Adipocyte (in vitro differentiated cells): ENCODE results near the gene ZDHHC24.

Experiments used
- DNase-seq: peaks from one replicate; pipeline ENCODE4 v3.0.0-alpha.2; 2015; ENCODE audit warnings: low read depth
- H3K27me3 ChIP-seq: replicated peaks from 2 replicates; pipeline ENCODE4 v1.7.0; 2013; ENCODE audit warnings: mild to moderate bottlenecking, low read length, moderate library complexity; ENCODE audit not compliant: control insufficient read depth, insufficient read depth
- H3K36me3 ChIP-seq: 2 replicates; pipeline ENCODE4 v1.7.0; 2013; ENCODE audit warnings: low read length, mild to moderate bottlenecking, moderate library complexity; ENCODE audit not compliant: control insufficient read depth, insufficient read depth, severe bottlenecking
- H3K4me1 ChIP-seq: 2 replicates; pipeline ENCODE4 v1.7.0; 2013; ENCODE audit warnings: mild to moderate bottlenecking, low read length, moderate library complexity; ENCODE audit not compliant: control insufficient read depth, insufficient read depth
- H3K4me3 ChIP-seq: 2 replicates; pipeline ENCODE4 v1.7.0; 2013; ENCODE audit warnings: mild to moderate bottlenecking, low read length, moderate library complexity
- H3K9ac ChIP-seq: 2 replicates; pipeline ENCODE4 v1.7.0; 2013; ENCODE audit warnings: mild to moderate bottlenecking, low read length, moderate library complexity
- H3K9me3 ChIP-seq: 2 replicates; pipeline ENCODE4 v1.7.0; 2013; ENCODE audit warnings: mild to moderate bottlenecking, low read length, moderate library complexity; ENCODE audit not compliant: control insufficient read depth

The ZDHHC24 gene

GRCh38 chr11:66523611-66524010 is 22.2 kb downstream of the ZDHHC24 start:
- peaks cover 35% of the 10 kb centered on the region for H3K36me3 ChIP-seq
- H3K9me3 ChIP-seq: no peaks in the 10 kb centered on the region
- DNase-seq: no peak
- H3K9ac ChIP-seq: no peak overlapping the region
- no peaks in the 10 kb centered on the region for H3K27me3 ChIP-seq
- no peak overlapping the region for H3K4me3 ChIP-seq
- no peaks in the 10 kb centered on the region for H3K4me1 ChIP-seq

GRCh38 chr11:66510990-66511339 is 34.9 kb downstream of the ZDHHC24 start:
- Histone ChIP-seq H3K27me3 (no peaks in the 10 kb centered on the region), H3K9ac (peak overlapping the region; percentile 93), H3K4me3 (peak overlapping the region; percentile 96), H3K4me1 (peaks cover 7% of the 10 kb centered on the region), H3K9me3 (no peaks in the 10 kb centered on the region), H3K36me3 (peaks cover 8% of the 10 kb centered on the region)
- DNase-seq: no peak

GRCh38 chr11:66510271-66510989 is 35.4 kb downstream of the ZDHHC24 start, which contains the start of gene BBS1:
Gene BBS1, plus strand, starts transcription at chr11:66510635. Its CDS starts 25 bp downstream, at chr11:66510660.
- H3K4me3 ChIP-seq: peak within 1 kb of the TSS; percentile 96

GRCh38 chr11:66509131-66509561 is 36.7 kb downstream of the ZDHHC24 start:
- no peak overlapping the region for H3K4me3 ChIP-seq
- peaks cover 7% of the 10 kb centered on the region for H3K4me1 ChIP-seq
- H3K27me3 ChIP-seq: no peaks in the 10 kb centered on the region
- peaks cover 16% of the 10 kb centered on the region for H3K36me3 ChIP-seq
- H3K9me3 ChIP-seq: no peaks in the 10 kb centered on the region
- DNase-seq: no peak
- no peak overlapping the region for H3K9ac ChIP-seq

More at GRCh38 chr11:66510271-66510989, 35.4 kb downstream of the ZDHHC24 start, which contains the start of gene BBS1:
- Histone ChIP-seq H3K9ac (peak within 1 kb of the TSS; percentile 93), H3K36me3 (peaks cover 5% of the 10 kb centered on the region), H3K4me1 (peaks cover 7% of the 10 kb centered on the region), H3K27me3 (no peaks in the 10 kb centered on the region), H3K9me3 (no peaks in the 10 kb centered on the region)
- DNase-seq: peak; percentile 93

GRCh38 chr11:66505276-66505816 is 40.5 kb downstream of the ZDHHC24 start:
- no peak overlapping the region for H3K9ac ChIP-seq
- H3K4me1 ChIP-seq: no peaks in the 10 kb centered on the region
- H3K36me3 ChIP-seq: peaks cover 27% of the 10 kb centered on the region
- H3K4me3 ChIP-seq: no peak overlapping the region
- DNase-seq: no peak
- H3K9me3 ChIP-seq: no peaks in the 10 kb centered on the region
- H3K27me3 ChIP-seq: no peaks in the 10 kb centered on the region

- DNase-seq: no peak
- Histone ChIP-seq H3K36me3 (peaks cover 59% of the 10 kb centered on the region), H3K4me1 (no peaks in the 10 kb centered on the region), H3K4me3 (no peak overlapping the region), H3K9ac (no peak overlapping the region), H3K27me3 (no peaks in the 10 kb centered on the region), H3K9me3 (no peaks in the 10 kb centered on the region)
Observed at GRCh38 chr11:66498506-66498905, 47.3 kb downstream of the ZDHHC24 start.

- Histone ChIP-seq H3K9me3 (no peaks in the 10 kb centered on the region), H3K36me3 (peaks cover 67% of the 10 kb centered on the region), H3K4me3 (no peak overlapping the region), H3K4me1 (no peaks in the 10 kb centered on the region), H3K9ac (no peak overlapping the region), H3K27me3 (no peaks in the 10 kb centered on the region)
- no peak for DNase-seq
Observed at GRCh38 chr11:66497206-66497605, 48.6 kb downstream of the ZDHHC24 start.

GRCh38 chr11:66495401-66495854 is 50.4 kb downstream of the ZDHHC24 start:
- no peaks in the 10 kb centered on the region for H3K9me3 ChIP-seq
- no peak for DNase-seq
- H3K9ac ChIP-seq: no peak overlapping the region
- H3K4me3 ChIP-seq: no peak overlapping the region
- H3K36me3 ChIP-seq: peaks cover 73% of the 10 kb centered on the region
- no peaks in the 10 kb centered on the region for H3K4me1 ChIP-seq
- no peaks in the 10 kb centered on the region for H3K27me3 ChIP-seq

GRCh38 chr11:66494935-66495334 is 50.9 kb downstream of the ZDHHC24 start:
- no peak for DNase-seq
- Histone ChIP-seq H3K36me3 (peaks cover 73% of the 10 kb centered on the region), H3K9ac (no peak overlapping the region), H3K27me3 (no peaks in the 10 kb centered on the region), H3K4me1 (no peaks in the 10 kb centered on the region), H3K4me3 (no peak overlapping the region), H3K9me3 (no peaks in the 10 kb centered on the region)

GRCh38 chr11:66494458-66494857 is 51.4 kb downstream of the ZDHHC24 start:
- no peak overlapping the region for H3K4me3 ChIP-seq
- H3K9ac ChIP-seq: no peak overlapping the region
- no peaks in the 10 kb centered on the region for H3K27me3 ChIP-seq
- H3K9me3 ChIP-seq: no peaks in the 10 kb centered on the region
- no peak for DNase-seq
- H3K4me1 ChIP-seq: no peaks in the 10 kb centered on the region
- H3K36me3 ChIP-seq: peaks cover 75% of the 10 kb centered on the region

- Histone ChIP-seq H3K9ac (no peak overlapping the region), H3K36me3 (peaks cover 80% of the 10 kb centered on the region), H3K27me3 (no peaks in the 10 kb centered on the region), H3K4me3 (no peak overlapping the region), H3K9me3 (no peaks in the 10 kb centered on the region), H3K4me1 (no peaks in the 10 kb centered on the region)
- DNase-seq: no peak
Observed at GRCh38 chr11:66493130-66493529, 52.7 kb downstream of the ZDHHC24 start.
